Skeletal muscle cell (primary cell): ENCODE measurements around the gene ZFYVE19.

ENCODE experiments used
- DNase-seq: peaks from one replicate; pipeline ENCODE4 v3.0.0-alpha.2; 2010; ENCODE audit warnings: low read depth
- H3K4me3 ChIP-seq: 2 replicates; pipeline ENCODE4 v1.5.1; 2011; ENCODE audit warnings: low read depth, mild to moderate bottlenecking, control low read depth, low read length, moderate library complexity

Gene ZFYVE19

DNA sequence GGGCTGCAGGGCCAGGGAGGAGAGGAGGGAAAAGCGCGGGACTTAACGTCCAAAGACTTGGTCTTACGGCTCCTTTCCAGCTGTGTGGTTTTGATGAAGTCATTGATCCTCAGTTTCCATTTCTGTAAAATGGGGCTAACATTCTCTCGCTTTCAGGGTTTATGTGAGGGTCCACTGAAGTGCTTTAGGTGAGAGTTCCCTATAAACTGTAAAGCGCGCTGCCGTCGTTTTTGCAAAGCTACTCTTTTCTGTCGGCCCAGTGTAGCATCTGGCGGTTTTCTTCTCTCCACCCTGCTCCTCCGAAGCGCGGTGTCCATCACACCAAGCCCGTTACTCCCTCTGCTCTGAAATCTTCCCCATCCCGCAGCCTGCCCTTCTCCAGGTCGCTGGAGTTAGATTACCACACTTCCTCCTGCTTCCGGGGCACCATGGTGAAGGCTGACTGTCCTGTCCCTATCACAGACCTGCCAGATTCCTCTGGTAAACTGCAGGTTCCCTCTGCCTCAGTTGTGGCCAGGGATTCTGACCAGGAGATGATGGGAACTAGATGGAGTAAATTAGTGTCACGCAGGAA lies 1.1 kb downstream of the ZFYVE19 start:
- no peak for DNase-seq
- H3K4me3 ChIP-seq, result peak overlapping the region; percentile 98

- DNase-seq, result no peak
- no peak overlapping the region for H3K4me3 ChIP-seq
These were observed 2.1 kb downstream of the ZFYVE19 start for GRCh38 chr15:40808861-40809450.

- no peak for DNase-seq
These were observed 6.0 kb downstream of the ZFYVE19 start for GRCh38 chr15:40812721-40813425.

GRCh38 chr15:40815042-40815698 lies 8.3 kb downstream of the ZFYVE19 start:
- DNase-seq, result no peak
- no peak overlapping the region for H3K4me3 ChIP-seq

More at GRCh38 chr15:40812721-40813425, 6.0 kb downstream of the ZFYVE19 start:
- no peak overlapping the region for H3K4me3 ChIP-seq

GRCh38 chr15:40819048-40819447 lies 12.2 kb downstream of the ZFYVE19 start:
- no peak for DNase-seq
- no peak overlapping the region for H3K4me3 ChIP-seq

- no peak for DNase-seq
- no peak overlapping the region for H3K4me3 ChIP-seq
These were observed 14.3 kb downstream of the ZFYVE19 start for GRCh38 chr15:40821195-40821594.

DNA sequence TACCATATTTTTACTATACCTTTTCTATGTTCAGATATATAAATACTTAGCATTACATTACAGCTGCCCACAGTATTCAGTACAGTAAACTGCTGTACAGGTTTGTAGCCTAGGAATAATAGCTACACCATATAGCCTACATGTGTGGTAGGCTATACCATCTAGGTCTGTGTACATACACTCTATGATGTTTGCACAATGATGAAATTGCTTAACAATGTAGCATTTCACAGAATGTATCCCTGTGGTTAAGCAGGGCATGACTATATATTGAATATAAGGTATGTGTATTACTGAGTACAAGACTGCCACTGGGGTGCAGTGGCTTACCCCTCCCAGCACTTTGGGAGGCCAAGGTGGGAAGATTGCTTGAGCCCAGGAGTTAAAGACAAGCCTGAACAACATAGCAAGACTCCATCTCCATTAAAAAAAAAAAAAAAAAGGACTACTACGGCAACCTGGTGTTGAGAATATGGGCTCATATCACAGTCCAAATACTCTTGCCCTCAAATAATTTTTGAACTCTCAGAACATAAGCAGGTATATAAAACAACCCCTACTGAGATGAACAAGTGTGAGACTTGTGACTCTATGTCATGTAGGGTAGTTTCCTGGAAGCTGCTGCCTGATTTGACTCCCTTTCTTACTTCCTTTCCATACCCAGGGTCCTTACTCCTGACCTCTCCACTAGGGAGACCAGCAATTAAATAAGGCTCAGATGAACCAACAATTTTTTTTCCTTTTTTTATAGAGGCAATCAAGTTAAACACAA lies 16.9 kb downstream of the ZFYVE19 start:
- H3K4me3 ChIP-seq, result no peak overlapping the region
- no peak for DNase-seq

- no peak overlapping the region for H3K4me3 ChIP-seq
- DNase-seq, result no peak
These were observed 19.0 kb downstream of the ZFYVE19 start for GRCh38 chr15:40825661-40826422.

GRCh38 chr15:40826423-40827075 lies 19.7 kb downstream of the ZFYVE19 start:
- DNase-seq, result no peak
- H3K4me3 ChIP-seq, result no peak overlapping the region

- DNase-seq, result no peak
- H3K4me3 ChIP-seq, result no peak within 1 kb of the TSS
These were observed 21.7 kb downstream of the ZFYVE19 start, which contains the start of gene PPP1R14D for GRCh38 chr15:40828447-40829036. TSS of gene PPP1R14D (minus strand) at chr15:40828708. CDS start at chr15:40828641, 67 bp downstream.

GRCh38 chr15:40829115-40829514 lies 22.2 kb downstream of the ZFYVE19 start:
- DNase-seq, result no peak

GRCh38 chr15:40830884-40831283 lies 24.0 kb downstream of the ZFYVE19 start:
- H3K4me3 ChIP-seq, result no peak overlapping the region
- no peak for DNase-seq

More at GRCh38 chr15:40829115-40829514, 22.2 kb downstream of the ZFYVE19 start:
- no peak overlapping the region for H3K4me3 ChIP-seq

DNA sequence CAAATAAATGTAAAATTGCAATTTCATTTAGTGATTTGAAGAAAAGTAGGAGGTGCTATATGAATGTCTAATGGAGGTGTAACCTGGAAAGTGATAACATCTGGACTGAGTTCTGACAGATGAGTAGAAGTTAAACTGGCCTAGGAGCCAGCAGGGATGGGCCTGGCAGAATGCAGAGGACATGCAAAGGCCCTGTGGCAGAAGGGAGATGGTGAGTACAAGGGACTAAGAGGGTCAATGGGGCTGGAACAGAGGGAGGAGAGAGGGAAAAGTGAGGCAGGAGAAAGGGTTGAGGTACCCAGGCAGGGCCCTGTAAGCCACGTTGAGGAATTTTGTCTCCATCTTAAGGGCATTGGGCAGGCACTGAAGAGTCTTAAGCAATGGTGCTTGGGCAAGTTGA lies 25.0 kb downstream of the ZFYVE19 start:
- H3K4me3 ChIP-seq, result no peak overlapping the region
- no peak for DNase-seq

- DNase-seq, result no peak
- no peak overlapping the region for H3K4me3 ChIP-seq
These were observed 26.0 kb downstream of the ZFYVE19 start for GRCh38 chr15:40832903-40833302.

GRCh38 chr15:40836020-40836419 lies 29.1 kb downstream of the ZFYVE19 start:
- DNase-seq, result no peak
- no peak overlapping the region for H3K4me3 ChIP-seq

- no peak for DNase-seq
- H3K4me3 ChIP-seq, result no peak overlapping the region
These were observed 31.9 kb downstream of the ZFYVE19 start for GRCh38 chr15:40838756-40839155.

GRCh38 chr15:40841741-40842140 lies 34.9 kb downstream of the ZFYVE19 start:
- no peak overlapping the region for H3K4me3 ChIP-seq
- DNase-seq, result no peak

DNA sequence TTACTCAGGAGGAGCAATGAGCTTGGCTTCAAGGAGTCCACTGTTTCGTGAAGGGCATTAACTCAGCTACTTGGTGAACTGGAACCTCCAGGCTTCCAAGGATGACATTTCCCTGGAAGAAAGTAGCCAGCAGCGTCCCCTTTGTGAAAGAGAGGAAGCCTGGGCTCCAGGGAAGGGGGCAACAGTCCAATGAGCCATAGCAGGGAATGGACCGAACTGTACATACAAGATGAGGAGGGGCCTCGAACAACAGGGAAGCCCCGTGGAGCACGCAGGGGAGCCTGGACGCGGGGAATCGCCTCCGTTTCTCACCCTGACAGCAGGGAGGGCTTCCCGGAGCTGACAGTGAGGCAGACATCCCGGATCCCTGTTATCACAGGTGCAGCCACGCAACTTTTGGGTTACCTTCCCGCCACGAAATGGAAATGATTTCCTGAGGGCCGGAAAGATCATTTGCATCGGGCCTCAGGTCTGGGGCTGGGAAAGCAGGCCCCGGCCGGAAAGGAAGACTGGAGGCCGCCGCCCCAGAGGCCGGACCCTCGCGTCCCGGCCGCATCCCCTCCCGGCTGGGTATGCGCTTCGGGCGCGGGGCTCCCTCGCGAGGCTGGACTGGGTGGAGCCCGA lies 36.5 kb downstream of the ZFYVE19 start:
- no peak for DNase-seq
- peak overlapping the region; percentile 29 for H3K4me3 ChIP-seq
